Body of pancreas (tissue), 4 donors: ENCODE data around the gene MAGI1. TPM values are rescaled to one million over a fixed set of nuclear protein-coding genes. Genes with fewer than 3 reads are reported as not detected.

ENCODE experiments used
- ATAC-seq: fragments of 150-250 bp; one replicate; pipeline ENCODE4 v1.9.1; 2016
- DNase-seq, 4 donors: peaks; one replicate each; pipeline ENCODE4 v3.0.0-alpha.2; 2019
- H3K27ac ChIP-seq, 4 donors: fragments of 200-600 bp; sonication (generic); 1 replicate in 3 of 4; 2 replicates in 1 of 4; pipeline versions ENCODE4 v1.5.1 to v1.6.1; 2016 to 2019; ENCODE audit warnings: mild to moderate bottlenecking in 1 of 4, mixed read lengths in 1 of 4, moderate library complexity in 1 of 4
- H3K27me3 ChIP-seq, 2 donors: fragments of 200-600 bp; sonication (generic); one replicate each; pipeline ENCODE4 v1.6.0; 2016; ENCODE audit warnings: mild to moderate bottlenecking in 1 of 2
- H3K36me3 ChIP-seq, 2 donors: fragments of 200-600 bp; sonication (generic); replicated peaks in 1 of 2; 2 replicates each; pipeline ENCODE4 v1.5.1; 2016; ENCODE audit warnings: low read depth in 2 of 2; ENCODE audit not compliant: insufficient read depth in 1 of 2
- H3K4me1 ChIP-seq: fragments of 200-600 bp; sonication (generic); one replicate; pipeline ENCODE4 v1.6.0; 2016
- H3K4me3 ChIP-seq, 2 donors: fragments of 200-600 bp; sonication (generic); 1 replicate in 1 of 2; 2 replicates in 1 of 2; pipeline ENCODE4 v1.5.1; 2016 to 2019
- H3K9me3 ChIP-seq, 3 donors: fragments of 200-600 bp; sonication (generic); 1 replicate in 2 of 3; 2 replicates in 1 of 3; pipeline ENCODE4 v1.5.1; 2016
- POLR2A ChIP-seq, 3 donors: fragments of 450-650 bp; IDR thresholded peaks; one replicate each; pipeline ENCODE4 v1.6.1; 2016; ENCODE audit warnings: antibody characterized with exemption in 3 of 3, mild to moderate bottlenecking in 2 of 3
- WGBS, 2 donors: methylation state at CpG; one replicate each; pipeline ENCODE4 v1.1.5; 2017; 5-methylcytosine and 5-hydroxymethylcytosine counted together
- intact Hi-C: fragments of 100-400 bp; cut with DNase I; formaldehyde crosslinking; loops from one replicate; pipeline ENCODE4 v1.15.1; 2023
- total RNA-seq, 2 donors: library from RNA; depleted of rRNA; stranded (reverse); fragments of >200 nt; gene quantifications; one replicate each; pipeline ENCODE4 v1.1.0, GENCODE V29; 2016
- TF ChIP-seq, protein P1 (sequence below), 7 experiments: fragments of 450-650 bp in 4 of 7; fragments of 200-600 bp in 3 of 7; sonication (generic) in 3 of 7; IDR thresholded peaks; one replicate each; pipeline ENCODE4 v1.5.1; 2016 to 2019; ENCODE audit warnings: antibody characterized with exemption in 7 of 7

MAGI1 gene
- total RNA-seq, 2 donors from 2014 or later = 44.2 to 63.6 TPM

DNA sequence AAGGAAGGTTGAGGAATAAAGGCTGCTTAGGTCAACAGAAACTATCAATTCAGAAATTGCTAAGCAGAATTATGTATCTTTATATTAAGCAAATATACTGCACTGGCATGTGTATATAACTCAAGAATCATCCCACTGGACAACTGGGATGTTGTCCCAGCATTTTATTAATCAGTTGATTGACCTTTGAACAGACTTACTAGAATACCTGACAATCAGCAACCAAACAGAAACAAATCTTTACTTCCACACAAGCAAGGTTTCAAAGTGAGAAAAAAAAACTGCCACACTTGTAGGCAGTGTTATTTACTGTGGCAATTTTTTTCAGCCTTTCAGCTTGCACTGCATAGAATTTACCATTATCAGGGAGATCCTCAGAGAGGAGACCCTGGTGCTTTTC, 218.8 kb downstream of the MAGI1 start:
- intact Hi-C loops = no loop called here
- Histone ChIP-seq H3K4me3 (no peak overlapping the region), H3K27ac (no peak overlapping the region), H3K27me3 (no peaks in the 10 kb centered on the region), H3K9me3 (no peaks in the 10 kb centered on the region), H3K36me3 (no peaks in the 10 kb centered on the region), H3K4me1 (peaks cover 24% of the 10 kb centered on the region)
- no peak for DNase-seq
- no peak for TF ChIP-seq POLR2A (IDR thresholded peaks at IDR 0.05)
- TF ChIP-seq, protein P1, sequence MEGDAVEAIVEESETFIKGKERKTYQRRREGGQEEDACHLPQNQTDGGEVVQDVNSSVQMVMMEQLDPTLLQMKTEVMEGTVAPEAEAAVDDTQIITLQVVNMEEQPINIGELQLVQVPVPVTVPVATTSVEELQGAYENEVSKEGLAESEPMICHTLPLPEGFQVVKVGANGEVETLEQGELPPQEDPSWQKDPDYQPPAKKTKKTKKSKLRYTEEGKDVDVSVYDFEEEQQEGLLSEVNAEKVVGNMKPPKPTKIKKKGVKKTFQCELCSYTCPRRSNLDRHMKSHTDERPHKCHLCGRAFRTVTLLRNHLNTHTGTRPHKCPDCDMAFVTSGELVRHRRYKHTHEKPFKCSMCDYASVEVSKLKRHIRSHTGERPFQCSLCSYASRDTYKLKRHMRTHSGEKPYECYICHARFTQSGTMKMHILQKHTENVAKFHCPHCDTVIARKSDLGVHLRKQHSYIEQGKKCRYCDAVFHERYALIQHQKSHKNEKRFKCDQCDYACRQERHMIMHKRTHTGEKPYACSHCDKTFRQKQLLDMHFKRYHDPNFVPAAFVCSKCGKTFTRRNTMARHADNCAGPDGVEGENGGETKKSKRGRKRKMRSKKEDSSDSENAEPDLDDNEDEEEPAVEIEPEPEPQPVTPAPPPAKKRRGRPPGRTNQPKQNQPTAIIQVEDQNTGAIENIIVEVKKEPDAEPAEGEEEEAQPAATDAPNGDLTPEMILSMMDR (IDR thresholded peaks at IDR 0.05) = no peak
- no peak for ATAC-seq

DNA sequence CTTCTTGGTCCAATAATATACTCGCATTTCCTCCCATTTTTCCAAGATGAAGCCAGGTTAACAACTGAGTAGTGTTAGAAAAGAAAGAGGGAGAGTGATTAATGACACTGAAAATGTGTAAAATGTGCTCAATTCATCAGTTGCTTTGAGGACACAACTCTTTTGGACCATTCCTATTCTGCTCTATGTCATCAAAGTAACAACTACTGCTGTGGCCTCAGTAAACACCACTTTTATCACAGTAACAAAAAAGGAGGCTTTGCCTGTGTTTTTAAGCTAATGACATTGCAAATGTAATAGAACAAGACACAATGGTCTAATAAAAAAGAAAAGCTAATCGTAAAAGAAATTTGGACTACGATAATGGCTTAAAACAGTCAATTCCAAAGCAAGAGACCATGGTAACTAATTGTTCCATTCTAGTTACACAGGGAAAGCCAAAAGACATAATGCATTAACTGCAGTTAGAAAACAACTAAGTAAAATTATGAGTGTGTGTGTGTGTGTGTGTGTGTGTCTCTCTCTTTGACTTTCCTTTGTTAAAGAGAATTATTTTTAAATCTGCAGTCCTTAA, 221.1 kb downstream of the MAGI1 start:
- 85 to 93% methylated on average over 3 of the region's 3 CpGs for WGBS, 2 donors
- no peak for ATAC-seq

DNA sequence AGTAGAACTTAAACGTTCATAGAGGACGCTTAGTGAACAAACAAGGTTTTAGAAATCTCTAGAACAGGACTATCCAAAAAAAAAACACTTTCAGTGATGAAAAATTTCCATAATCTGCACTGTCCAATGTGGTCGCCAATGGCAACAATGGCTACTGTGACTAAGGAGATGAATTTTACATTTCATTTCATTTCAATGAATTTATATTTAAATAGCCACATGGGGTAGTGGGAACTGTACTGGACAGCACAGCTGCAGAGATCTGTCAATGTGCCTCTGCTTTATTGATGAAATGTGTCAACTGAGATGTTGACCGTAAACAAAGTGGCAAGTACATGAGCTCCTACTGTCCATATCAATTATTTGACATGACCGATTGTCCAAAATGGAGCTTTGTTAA, 222.5 kb downstream of the MAGI1 start:
- ATAC-seq = no peak
- no peaks in the 10 kb centered on the region for H3K9me3 ChIP-seq
- intact Hi-C loops = no loop called here
- no peak for DNase-seq
- TF ChIP-seq, protein P1 (IDR thresholded peaks at IDR 0.05) = no peak
- no peak for TF ChIP-seq POLR2A (IDR thresholded peaks at IDR 0.05)
- no peak overlapping the region for H3K27ac ChIP-seq
- no peaks in the 10 kb centered on the region for H3K36me3 ChIP-seq
- peaks cover 24% of the 10 kb centered on the region for H3K4me1 ChIP-seq
- no peak overlapping the region for H3K4me3 ChIP-seq
- H3K27me3 ChIP-seq = no peaks in the 10 kb centered on the region
- 81 to 91% methylated on average over 5 of the region's 5 CpGs for WGBS, 2 donors

More for the DNA sequence above, 221.1 kb downstream of the MAGI1 start:
- peaks cover 24% of the 10 kb centered on the region for H3K4me1 ChIP-seq
- no peak for DNase-seq
- no peaks in the 10 kb centered on the region for H3K9me3 ChIP-seq
- no peak overlapping the region for H3K4me3 ChIP-seq
- no peaks in the 10 kb centered on the region for H3K27me3 ChIP-seq
- H3K27ac ChIP-seq = no peak overlapping the region
- TF ChIP-seq, protein P1 (IDR thresholded peaks at IDR 0.05) = no peak
- no peak for TF ChIP-seq POLR2A (IDR thresholded peaks at IDR 0.05)
- intact Hi-C loops = no loop called here
- no peaks in the 10 kb centered on the region for H3K36me3 ChIP-seq

DNA sequence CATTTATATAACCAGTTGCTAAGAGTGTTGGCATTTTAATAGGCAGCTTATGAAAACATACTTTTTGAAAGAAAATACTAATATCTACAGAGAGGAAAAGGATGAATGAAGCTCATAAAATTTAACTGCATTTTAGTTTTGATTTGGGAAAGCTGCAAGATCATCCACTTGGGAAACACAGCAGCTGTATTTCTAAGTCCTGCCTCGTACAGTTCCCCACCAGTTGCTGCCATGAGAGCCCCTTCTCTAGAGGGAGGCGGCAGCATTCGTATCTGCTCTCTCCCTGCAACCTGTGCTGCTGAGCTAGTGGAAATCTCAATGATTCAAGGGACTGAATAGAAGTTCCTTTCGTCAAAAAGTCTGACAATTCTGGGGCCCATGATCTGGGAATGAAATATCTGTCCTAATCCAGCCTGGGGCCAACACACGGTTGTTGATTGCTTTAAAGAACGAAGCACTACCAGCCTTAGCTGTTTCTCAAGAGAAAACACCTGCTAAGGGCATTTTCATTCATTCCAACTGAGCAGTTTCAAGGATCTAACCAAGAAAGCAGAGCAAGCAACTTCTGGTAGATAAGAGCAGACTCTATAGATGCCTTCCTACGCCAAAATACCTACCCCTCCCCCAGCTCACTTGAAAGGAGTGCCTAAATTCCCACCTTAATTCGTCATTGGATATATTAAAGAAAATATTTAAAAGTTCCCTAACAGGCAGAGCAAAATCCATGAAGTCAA, 223.7 kb downstream of the MAGI1 start:
- H3K27me3 ChIP-seq = no peaks in the 10 kb centered on the region
- WGBS, 2 donors = 77 to 87% methylated on average over 8 of the region's 8 CpGs
- ATAC-seq = no peak
- H3K9me3 ChIP-seq = no peaks in the 10 kb centered on the region
- peaks cover 12% of the 10 kb centered on the region for H3K4me1 ChIP-seq
- H3K4me3 ChIP-seq = no peak overlapping the region
- intact Hi-C loops = no loop called here
- H3K27ac ChIP-seq = no peak overlapping the region
- no peak for DNase-seq
- TF ChIP-seq POLR2A (IDR thresholded peaks at IDR 0.05) = no peak
- TF ChIP-seq, protein P1 (IDR thresholded peaks at IDR 0.05) = no peak
- no peaks in the 10 kb centered on the region for H3K36me3 ChIP-seq

DNA sequence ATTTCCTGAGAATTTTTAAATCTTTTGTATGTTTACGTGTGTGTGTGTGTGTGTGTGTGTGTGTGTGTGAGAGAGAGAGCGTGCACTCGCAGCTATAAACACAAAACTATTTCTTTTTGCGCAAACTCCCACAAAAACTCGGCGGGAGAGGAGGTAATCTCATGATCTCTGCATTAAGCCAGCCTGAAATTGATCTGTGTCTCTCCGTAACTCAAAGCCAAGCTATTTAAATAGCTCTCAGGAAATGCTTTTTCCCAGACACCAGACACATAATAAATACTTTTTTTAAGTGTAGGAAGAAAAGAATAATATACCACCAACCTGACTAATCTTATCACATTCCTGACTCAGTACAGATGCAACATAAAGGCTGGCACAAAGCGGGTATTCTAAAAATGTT, 226.8 kb downstream of the MAGI1 start:
- intact Hi-C loops = no loop called here
- H3K4me3 ChIP-seq = no peak overlapping the region
- DNase-seq (no peak), ATAC-seq (no peak)
- no peaks in the 10 kb centered on the region for H3K36me3 ChIP-seq
- 85 to 88% methylated on average over 8 of the region's 8 CpGs for WGBS, 2 donors
- H3K4me1 ChIP-seq = no peaks in the 10 kb centered on the region
- no peaks in the 10 kb centered on the region for H3K27me3 ChIP-seq
- H3K9me3 ChIP-seq = no peaks in the 10 kb centered on the region
- no peak overlapping the region for H3K27ac ChIP-seq
- TF ChIP-seq POLR2A (IDR thresholded peaks at IDR 0.05) = no peak
- TF ChIP-seq, protein P1 (IDR thresholded peaks at IDR 0.05) = no peak
